BE2C (cell line): ENCODE results near the gene ELOVL6.
A peak's percentile ranks its signal among the peaks of the same experiment; 100 is the strongest.

Experiments used
- DNase-seq: peaks from one replicate; pipeline ENCODE4 v3.0.0-alpha.2; 2020
- H3K27me3 ChIP-seq: fragments of 250-450 bp; sonication (Bioruptor Pico); 2 replicates; pipeline ENCODE4 v1.5.1; 2020; ENCODE audit warnings: mild to moderate bottlenecking
- H3K36me3 ChIP-seq: fragments of 250-450 bp; sonication (Bioruptor Pico); 2 replicates; pipeline ENCODE4 v1.5.1; 2020; ENCODE audit warnings: mild to moderate bottlenecking
- H3K4me1 ChIP-seq: fragments of 250-450 bp; sonication (Bioruptor Pico); 2 replicates; pipeline ENCODE4 v1.5.1; 2020
- H3K4me3 ChIP-seq: 2 replicates; pipeline ENCODE4 v1.5.1; 2011; ENCODE audit warnings: low read depth, low read length
- H3K9me3 ChIP-seq: fragments of 250-450 bp; sonication (Bioruptor Pico); 2 replicates; pipeline ENCODE4 v1.5.1; 2020
- CTCF ChIP-seq: IDR thresholded peaks from 2 replicates; pipeline ENCODE4 v1.5.1; 2012; ENCODE audit warnings: mild to moderate bottlenecking, low read depth, low read length

ELOVL6 gene

DNA sequence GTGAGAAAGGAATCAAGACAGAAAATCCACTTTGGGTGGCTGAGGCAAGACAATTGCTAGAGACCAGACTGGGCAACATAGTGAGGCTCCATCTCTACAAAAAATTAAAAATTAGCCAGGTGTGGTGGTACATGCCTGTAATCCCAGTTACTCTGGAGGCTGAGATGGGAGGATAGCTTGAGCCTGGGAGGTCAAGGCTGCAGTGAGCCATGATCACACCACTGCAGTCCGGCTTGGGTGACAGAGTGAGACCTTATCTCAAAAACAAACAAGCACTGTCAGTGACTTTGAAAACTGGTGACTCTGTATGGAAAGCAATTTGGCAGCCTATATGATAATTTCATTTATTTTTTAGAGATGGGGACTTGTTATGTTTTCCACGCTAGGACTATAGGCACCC lies 2.3 kb upstream of the ELOVL6 start:
- DNase-seq, result no peak
- no peak for TF ChIP-seq CTCF
- no peaks in the 10 kb centered on the region for H3K36me3 ChIP-seq
- no peaks in the 10 kb centered on the region for H3K9me3 ChIP-seq
- peaks cover 4% of the 10 kb centered on the region for H3K4me1 ChIP-seq
- no peaks in the 10 kb centered on the region for H3K27me3 ChIP-seq
- no peak overlapping the region for H3K4me3 ChIP-seq

- Histone ChIP-seq H3K4me1 (peaks cover 15% of the 10 kb centered on the region), H3K27me3 (no peaks in the 10 kb centered on the region), H3K36me3 (0 out of 2 replicates have a peak, but pooled peaks cover 5% of the 10 kb centered on the region), H3K9me3 (no peaks in the 10 kb centered on the region), H3K4me3 (peak overlapping the region; percentile 98)
- DNase-seq, result peak; percentile 32
- TF ChIP-seq CTCF, result no peak
Observed at GRCh38 chr4:110198049-110198434, 373 bp downstream of the ELOVL6 start.

- H3K27me3 ChIP-seq, result no peaks in the 10 kb centered on the region
- H3K4me3 ChIP-seq, result peak overlapping the region; percentile 98
- H3K36me3 ChIP-seq, result 0 out of 2 replicates have a peak, but pooled peaks cover 9% of the 10 kb centered on the region
- no peak for TF ChIP-seq CTCF
- DNase-seq, result peak; percentile 46
- peaks cover 15% of the 10 kb centered on the region for H3K4me1 ChIP-seq
- H3K9me3 ChIP-seq, result no peaks in the 10 kb centered on the region
Observed at GRCh38 chr4:110197529-110198042, 829 bp downstream of the ELOVL6 start.

- DNase-seq, result no peak
- H3K9me3 ChIP-seq, result no peaks in the 10 kb centered on the region
- no peak for TF ChIP-seq CTCF
- H3K27me3 ChIP-seq, result no peaks in the 10 kb centered on the region
- 0 out of 2 replicates have a peak, but pooled peaks cover 9% of the 10 kb centered on the region for H3K36me3 ChIP-seq
- peaks cover 15% of the 10 kb centered on the region for H3K4me1 ChIP-seq
- H3K4me3 ChIP-seq, result peak overlapping the region; percentile 98
Observed at GRCh38 chr4:110196871-110197528, 1.4 kb downstream of the ELOVL6 start.

GRCh38 chr4:110196206-110196870 lies 2.1 kb downstream of the ELOVL6 start:
- no peaks in the 10 kb centered on the region for H3K9me3 ChIP-seq
- H3K4me3 ChIP-seq, result peak overlapping the region; percentile 98
- H3K27me3 ChIP-seq, result no peaks in the 10 kb centered on the region
- H3K36me3 ChIP-seq, result 0 out of 2 replicates have a peak, but pooled peaks cover 9% of the 10 kb centered on the region
- no peak for TF ChIP-seq CTCF
- DNase-seq, result peak; percentile 66
- peaks cover 15% of the 10 kb centered on the region for H3K4me1 ChIP-seq
